ENCODE measurements around the gene WDR87.

DNA sequence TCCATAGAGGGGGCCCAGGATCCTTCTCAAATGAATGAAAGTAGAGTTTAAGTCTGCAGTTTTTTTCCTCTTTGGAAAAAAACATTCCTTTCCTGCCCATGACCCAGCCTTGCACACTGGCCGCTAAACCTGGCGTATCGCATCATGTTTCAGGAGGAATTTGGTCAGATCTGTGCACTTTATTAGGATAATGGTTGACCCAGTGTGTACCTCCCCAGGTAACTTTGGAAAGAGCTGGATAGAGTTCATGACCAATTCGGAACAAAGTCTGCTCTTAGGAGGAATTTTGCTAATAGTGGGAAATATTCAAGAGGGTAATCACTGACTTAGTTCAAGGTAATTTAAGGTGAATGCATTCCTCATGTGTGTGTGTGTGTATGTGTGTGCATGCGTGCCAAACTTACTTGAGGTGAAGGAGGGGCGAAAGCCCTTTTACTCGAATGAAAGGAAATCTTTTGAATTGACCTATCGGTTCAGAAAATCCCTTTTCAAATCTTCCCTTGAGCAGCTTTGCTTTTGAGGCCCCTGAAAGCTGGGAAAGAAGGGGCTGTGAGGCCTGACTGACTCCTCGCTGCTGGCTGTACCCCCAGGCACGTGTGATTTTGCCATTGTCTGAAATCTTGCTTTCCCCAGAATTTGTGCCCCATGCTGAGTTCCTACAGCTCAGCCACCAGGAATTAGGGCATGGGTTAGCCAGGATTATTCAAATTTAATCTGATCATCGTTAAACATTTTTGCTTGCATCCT lies 47.0 kb upstream of the WDR87 start:
- TF ChIP-seq, protein P1, sequence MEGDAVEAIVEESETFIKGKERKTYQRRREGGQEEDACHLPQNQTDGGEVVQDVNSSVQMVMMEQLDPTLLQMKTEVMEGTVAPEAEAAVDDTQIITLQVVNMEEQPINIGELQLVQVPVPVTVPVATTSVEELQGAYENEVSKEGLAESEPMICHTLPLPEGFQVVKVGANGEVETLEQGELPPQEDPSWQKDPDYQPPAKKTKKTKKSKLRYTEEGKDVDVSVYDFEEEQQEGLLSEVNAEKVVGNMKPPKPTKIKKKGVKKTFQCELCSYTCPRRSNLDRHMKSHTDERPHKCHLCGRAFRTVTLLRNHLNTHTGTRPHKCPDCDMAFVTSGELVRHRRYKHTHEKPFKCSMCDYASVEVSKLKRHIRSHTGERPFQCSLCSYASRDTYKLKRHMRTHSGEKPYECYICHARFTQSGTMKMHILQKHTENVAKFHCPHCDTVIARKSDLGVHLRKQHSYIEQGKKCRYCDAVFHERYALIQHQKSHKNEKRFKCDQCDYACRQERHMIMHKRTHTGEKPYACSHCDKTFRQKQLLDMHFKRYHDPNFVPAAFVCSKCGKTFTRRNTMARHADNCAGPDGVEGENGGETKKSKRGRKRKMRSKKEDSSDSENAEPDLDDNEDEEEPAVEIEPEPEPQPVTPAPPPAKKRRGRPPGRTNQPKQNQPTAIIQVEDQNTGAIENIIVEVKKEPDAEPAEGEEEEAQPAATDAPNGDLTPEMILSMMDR (IDR thresholded peaks at IDR 0.05 in 2 of 3, conservative IDR thresholded peaks at IDR 0.05 in 1 of 3; ENCODE audit: control insufficient read depth in 2 of 3, extremely low read depth in 1 of 3, insufficient read depth in 1 of 3, low read depth in 3 of 3, low read length in 3 of 3): no peak
- TF ChIP-seq, protein P2, sequence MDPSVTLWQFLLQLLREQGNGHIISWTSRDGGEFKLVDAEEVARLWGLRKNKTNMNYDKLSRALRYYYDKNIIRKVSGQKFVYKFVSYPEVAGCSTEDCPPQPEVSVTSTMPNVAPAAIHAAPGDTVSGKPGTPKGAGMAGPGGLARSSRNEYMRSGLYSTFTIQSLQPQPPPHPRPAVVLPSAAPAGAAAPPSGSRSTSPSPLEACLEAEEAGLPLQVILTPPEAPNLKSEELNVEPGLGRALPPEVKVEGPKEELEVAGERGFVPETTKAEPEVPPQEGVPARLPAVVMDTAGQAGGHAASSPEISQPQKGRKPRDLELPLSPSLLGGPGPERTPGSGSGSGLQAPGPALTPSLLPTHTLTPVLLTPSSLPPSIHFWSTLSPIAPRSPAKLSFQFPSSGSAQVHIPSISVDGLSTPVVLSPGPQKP (IDR thresholded peaks at IDR 0.05; ENCODE audit: low read depth, low read length): no peak
- TF ChIP-seq, protein P3, sequence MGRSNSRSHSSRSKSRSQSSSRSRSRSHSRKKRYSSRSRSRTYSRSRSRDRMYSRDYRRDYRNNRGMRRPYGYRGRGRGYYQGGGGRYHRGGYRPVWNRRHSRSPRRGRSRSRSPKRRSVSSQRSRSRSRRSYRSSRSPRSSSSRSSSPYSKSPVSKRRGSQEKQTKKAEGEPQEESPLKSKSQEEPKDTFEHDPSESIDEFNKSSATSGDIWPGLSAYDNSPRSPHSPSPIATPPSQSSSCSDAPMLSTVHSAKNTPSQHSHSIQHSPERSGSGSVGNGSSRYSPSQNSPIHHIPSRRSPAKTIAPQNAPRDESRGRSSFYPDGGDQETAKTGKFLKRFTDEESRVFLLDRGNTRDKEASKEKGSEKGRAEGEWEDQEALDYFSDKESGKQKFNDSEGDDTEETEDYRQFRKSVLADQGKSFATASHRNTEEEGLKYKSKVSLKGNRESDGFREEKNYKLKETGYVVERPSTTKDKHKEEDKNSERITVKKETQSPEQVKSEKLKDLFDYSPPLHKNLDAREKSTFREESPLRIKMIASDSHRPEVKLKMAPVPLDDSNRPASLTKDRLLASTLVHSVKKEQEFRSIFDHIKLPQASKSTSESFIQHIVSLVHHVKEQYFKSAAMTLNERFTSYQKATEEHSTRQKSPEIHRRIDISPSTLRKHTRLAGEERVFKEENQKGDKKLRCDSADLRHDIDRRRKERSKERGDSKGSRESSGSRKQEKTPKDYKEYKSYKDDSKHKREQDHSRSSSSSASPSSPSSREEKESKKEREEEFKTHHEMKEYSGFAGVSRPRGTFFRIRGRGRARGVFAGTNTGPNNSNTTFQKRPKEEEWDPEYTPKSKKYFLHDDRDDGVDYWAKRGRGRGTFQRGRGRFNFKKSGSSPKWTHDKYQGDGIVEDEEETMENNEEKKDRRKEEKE (IDR thresholded peaks at IDR 0.05): no peak
- no peak for TF ChIP-seq TARDBP (IDR thresholded peaks at IDR 0.05; ENCODE audit: borderline replicate concordance)
- TF ChIP-seq, protein P4, sequence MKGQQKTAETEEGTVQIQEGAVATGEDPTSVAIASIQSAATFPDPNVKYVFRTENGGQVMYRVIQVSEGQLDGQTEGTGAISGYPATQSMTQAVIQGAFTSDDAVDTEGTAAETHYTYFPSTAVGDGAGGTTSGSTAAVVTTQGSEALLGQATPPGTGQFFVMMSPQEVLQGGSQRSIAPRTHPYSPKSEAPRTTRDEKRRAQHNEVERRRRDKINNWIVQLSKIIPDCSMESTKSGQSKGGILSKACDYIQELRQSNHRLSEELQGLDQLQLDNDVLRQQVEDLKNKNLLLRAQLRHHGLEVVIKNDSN (IDR thresholded peaks at IDR 0.05; ENCODE audit: borderline replicate concordance, extremely low read length, insufficient read depth, low read depth, low read length): no peak
- no peak for TF ChIP-seq POLR2AphosphoS5 (IDR thresholded peaks at IDR 0.05; ENCODE audit: low read length)
- TF ChIP-seq BMI1 (IDR thresholded peaks at IDR 0.05; ENCODE audit: borderline replicate concordance): no peak
- TF ChIP-seq, protein P5, sequence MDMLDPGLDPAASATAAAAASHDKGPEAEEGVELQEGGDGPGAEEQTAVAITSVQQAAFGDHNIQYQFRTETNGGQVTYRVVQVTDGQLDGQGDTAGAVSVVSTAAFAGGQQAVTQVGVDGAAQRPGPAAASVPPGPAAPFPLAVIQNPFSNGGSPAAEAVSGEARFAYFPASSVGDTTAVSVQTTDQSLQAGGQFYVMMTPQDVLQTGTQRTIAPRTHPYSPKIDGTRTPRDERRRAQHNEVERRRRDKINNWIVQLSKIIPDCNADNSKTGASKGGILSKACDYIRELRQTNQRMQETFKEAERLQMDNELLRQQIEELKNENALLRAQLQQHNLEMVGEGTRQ (IDR thresholded peaks at IDR 0.05; ENCODE audit: borderline replicate concordance, low read depth, low read length): no peak
- TF ChIP-seq RUNX3 (IDR thresholded peaks at IDR 0.05; ENCODE audit: low read length): no peak
- no peak for TF ChIP-seq RB1 (IDR thresholded peaks at IDR 0.05; ENCODE audit: borderline replicate concordance)
- TF ChIP-seq EP300 (IDR thresholded peaks at IDR 0.05; ENCODE audit: borderline replicate concordance in 1 of 2, control insufficient read depth in 1 of 2, low read depth in 2 of 2, low read length in 2 of 2): no peak
- TF ChIP-seq, protein P6, sequence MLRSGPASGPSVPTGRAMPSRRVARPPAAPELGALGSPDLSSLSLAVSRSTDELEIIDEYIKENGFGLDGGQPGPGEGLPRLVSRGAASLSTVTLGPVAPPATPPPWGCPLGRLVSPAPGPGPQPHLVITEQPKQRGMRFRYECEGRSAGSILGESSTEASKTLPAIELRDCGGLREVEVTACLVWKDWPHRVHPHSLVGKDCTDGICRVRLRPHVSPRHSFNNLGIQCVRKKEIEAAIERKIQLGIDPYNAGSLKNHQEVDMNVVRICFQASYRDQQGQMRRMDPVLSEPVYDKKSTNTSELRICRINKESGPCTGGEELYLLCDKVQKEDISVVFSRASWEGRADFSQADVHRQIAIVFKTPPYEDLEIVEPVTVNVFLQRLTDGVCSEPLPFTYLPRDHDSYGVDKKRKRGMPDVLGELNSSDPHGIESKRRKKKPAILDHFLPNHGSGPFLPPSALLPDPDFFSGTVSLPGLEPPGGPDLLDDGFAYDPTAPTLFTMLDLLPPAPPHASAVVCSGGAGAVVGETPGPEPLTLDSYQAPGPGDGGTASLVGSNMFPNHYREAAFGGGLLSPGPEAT (IDR thresholded peaks at IDR 0.05; ENCODE audit: low read depth): no peak
